Stimulated activated naive CD4-positive, alpha-beta T cell (primary cell): ENCODE data around the gene A4GNT.

Source experiments
- DNase-seq, 6 experiments: peaks; one replicate each; lab custom pipeline; 2025; lab: John Stamatoyannopoulos, UW

A4GNT gene

GRCh38 chr3:138078901-138079344 is 53.3 kb downstream of the A4GNT start:
- no peak for DNase-seq

GRCh38 chr3:138078096-138078495 is 54.1 kb downstream of the A4GNT start:
- no peak for DNase-seq
